Measurements from ENCODE around the gene PTGIR.

The PTGIR gene

DNA sequence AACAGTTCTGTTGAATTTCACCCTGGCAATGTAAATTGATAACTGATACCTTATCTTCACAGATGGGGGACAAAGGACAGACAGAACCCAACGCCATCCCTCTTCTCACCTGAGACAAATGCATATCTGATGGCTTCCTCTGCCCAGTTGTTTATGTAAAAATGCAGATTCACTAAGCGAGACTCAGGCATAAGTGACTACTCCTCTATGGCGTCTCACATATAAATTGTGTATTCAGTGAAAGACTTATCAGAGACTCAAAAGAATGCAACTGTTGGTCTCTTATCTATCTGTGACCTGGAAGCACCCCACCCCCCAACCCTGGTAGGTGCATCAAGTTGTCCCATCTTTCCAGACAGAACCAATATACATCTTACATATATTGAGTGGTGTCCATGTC is 37.0 kb downstream of the PTGIR start:
- TF ChIP-seq CTCF (IDR thresholded peaks at IDR 0.05; ENCODE audit: low read depth, low read length) = no peak
- no peak for DNase-seq (ENCODE audit: low read depth in 2 of 2)
- H3K4me3 ChIP-seq (replicated peaks in 1 of 2; ENCODE audit: low read depth in 2 of 2, low read length in 2 of 2) = no peak overlapping the region

GRCh38 chr19:46586294-46586693 is 38.6 kb downstream of the PTGIR start:
- H3K4me3 ChIP-seq (replicated peaks in 1 of 2; ENCODE audit: low read depth in 2 of 2, low read length in 2 of 2) = no peak overlapping the region
- no peak for TF ChIP-seq CTCF (IDR thresholded peaks at IDR 0.05; ENCODE audit: low read depth, low read length)
- no peak for DNase-seq (ENCODE audit: low read depth in 2 of 2)

- H3K4me3 ChIP-seq (replicated peaks in 1 of 2; ENCODE audit: low read depth in 2 of 2, low read length in 2 of 2) = no peak overlapping the region
- no peak for TF ChIP-seq CTCF (IDR thresholded peaks at IDR 0.05; ENCODE audit: low read depth, low read length)
- no peak for DNase-seq (ENCODE audit: low read depth in 2 of 2)
Measured at GRCh38 chr19:46585539-46585938, 39.4 kb downstream of the PTGIR start.

- no peak for TF ChIP-seq CTCF (IDR thresholded peaks at IDR 0.05; ENCODE audit: low read depth, low read length)
- H3K4me3 ChIP-seq (replicated peaks in 1 of 2; ENCODE audit: low read depth in 2 of 2, low read length in 2 of 2) = no peak overlapping the region
- DNase-seq (ENCODE audit: low read depth in 2 of 2) = no peak
Measured at GRCh38 chr19:46580247-46580646, 44.6 kb downstream of the PTGIR start.

DNA sequence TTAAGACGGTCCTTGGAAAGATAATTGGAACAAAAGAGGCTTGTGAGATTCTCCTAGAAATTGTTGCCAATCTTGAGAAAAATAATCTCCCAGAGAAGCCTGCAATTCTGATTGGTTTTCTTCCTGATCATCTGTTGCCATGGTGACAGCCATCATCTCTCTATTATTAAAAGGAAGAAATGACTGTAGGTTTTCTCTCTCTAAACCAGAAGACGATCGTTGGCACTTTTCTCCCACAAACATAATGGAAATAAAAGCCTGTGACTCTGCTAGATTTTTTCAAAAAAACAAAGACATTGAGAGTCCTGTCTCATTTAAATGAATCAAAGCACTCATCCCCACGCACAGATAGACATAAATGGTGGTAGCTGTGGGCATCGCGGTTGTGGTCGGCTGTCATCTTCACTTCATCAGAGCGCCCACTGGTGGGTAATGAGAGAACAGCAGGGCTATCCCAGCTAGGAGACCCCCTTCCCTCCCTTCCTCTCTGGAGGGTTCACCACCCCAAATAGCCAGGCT is 45.5 kb downstream of the PTGIR start:
- TF ChIP-seq CTCF (IDR thresholded peaks at IDR 0.05; ENCODE audit: low read depth, low read length) = peak; percentile 47
- H3K4me3 ChIP-seq (replicated peaks in 1 of 2; ENCODE audit: low read depth in 2 of 2, low read length in 2 of 2) = no peak overlapping the region
- peak in 1 of 2 donors; percentile 23 for DNase-seq (ENCODE audit: low read depth in 2 of 2)

GRCh38 chr19:46578450-46578849 is 46.4 kb downstream of the PTGIR start:
- DNase-seq (ENCODE audit: low read depth in 2 of 2) = no peak
- H3K4me3 ChIP-seq (replicated peaks in 1 of 2; ENCODE audit: low read depth in 2 of 2, low read length in 2 of 2) = no peak overlapping the region
- TF ChIP-seq CTCF (IDR thresholded peaks at IDR 0.05; ENCODE audit: low read depth, low read length) = no peak

- no peak overlapping the region for H3K4me3 ChIP-seq (replicated peaks in 1 of 2; ENCODE audit: low read depth in 2 of 2, low read length in 2 of 2)
- DNase-seq (ENCODE audit: low read depth in 2 of 2) = no peak
- TF ChIP-seq CTCF (IDR thresholded peaks at IDR 0.05; ENCODE audit: low read depth, low read length) = no peak
Measured at GRCh38 chr19:46574533-46574932, 50.4 kb downstream of the PTGIR start.
